ENCODE data around the gene PER2.

Gene PER2

GRCh38 chr2:238259061-238260020 is 29.1 kb downstream of the PER2 start:
- H3K9me3 ChIP-seq (ENCODE audit: control insufficient read depth, insufficient read depth, low read length): no peaks in the 10 kb centered on the region
- H3K4me1 ChIP-seq (ENCODE audit: insufficient read depth, low read length): no peaks in the 10 kb centered on the region
- no peak overlapping the region for H3K9ac ChIP-seq (ENCODE audit: low read depth, low read length)
- H3K36me3 ChIP-seq (ENCODE audit: insufficient read depth, low read length): peaks cover 10% of the 10 kb centered on the region; the same call in 1 of the 2 replicates

- peaks cover 10% of the 10 kb centered on the region; the same call in 1 of the 2 replicates for H3K36me3 ChIP-seq (ENCODE audit: insufficient read depth, low read length)
Observed at GRCh38 chr2:238257786-238258700, 30.4 kb downstream of the PER2 start.

GRCh38 chr2:238256594-238257104 is 31.8 kb downstream of the PER2 start:
- no peak overlapping the region for H3K9ac ChIP-seq (ENCODE audit: low read depth, low read length)
- peaks cover 10% of the 10 kb centered on the region; the same call in 1 of the 2 replicates for H3K36me3 ChIP-seq (ENCODE audit: insufficient read depth, low read length)
- H3K9me3 ChIP-seq (ENCODE audit: control insufficient read depth, insufficient read depth, low read length): no peaks in the 10 kb centered on the region
- no peaks in the 10 kb centered on the region for H3K4me1 ChIP-seq (ENCODE audit: insufficient read depth, low read length)

More at GRCh38 chr2:238257786-238258700, 30.4 kb downstream of the PER2 start:
- Histone ChIP-seq H3K9me3 (ENCODE audit: control insufficient read depth, insufficient read depth, low read length) (no peaks in the 10 kb centered on the region), H3K4me1 (ENCODE audit: insufficient read depth, low read length) (no peaks in the 10 kb centered on the region), H3K9ac (ENCODE audit: low read depth, low read length) (no peak overlapping the region)

- Histone ChIP-seq H3K36me3 (ENCODE audit: insufficient read depth, low read length) (peaks cover 10% of the 10 kb centered on the region; the same call in 1 of the 2 replicates), H3K9ac (ENCODE audit: low read depth, low read length) (no peak overlapping the region), H3K9me3 (ENCODE audit: control insufficient read depth, insufficient read depth, low read length) (no peaks in the 10 kb centered on the region), H3K4me1 (ENCODE audit: insufficient read depth, low read length) (no peaks in the 10 kb centered on the region)
Observed at GRCh38 chr2:238256111-238256510, 32.3 kb downstream of the PER2 start.

GRCh38 chr2:238255636-238256035 is 32.8 kb downstream of the PER2 start:
- no peaks in the 10 kb centered on the region for H3K9me3 ChIP-seq (ENCODE audit: control insufficient read depth, insufficient read depth, low read length)
- no peaks in the 10 kb centered on the region for H3K4me1 ChIP-seq (ENCODE audit: insufficient read depth, low read length)
- H3K9ac ChIP-seq (ENCODE audit: low read depth, low read length): no peak overlapping the region
- H3K36me3 ChIP-seq (ENCODE audit: insufficient read depth, low read length): peaks cover 10% of the 10 kb centered on the region; the same call in 1 of the 2 replicates

- H3K9me3 ChIP-seq (ENCODE audit: control insufficient read depth, insufficient read depth, low read length): no peaks in the 10 kb centered on the region
- no peak overlapping the region for H3K9ac ChIP-seq (ENCODE audit: low read depth, low read length)
- H3K4me1 ChIP-seq (ENCODE audit: insufficient read depth, low read length): no peaks in the 10 kb centered on the region
- H3K36me3 ChIP-seq (ENCODE audit: insufficient read depth, low read length): peaks cover 10% of the 10 kb centered on the region; the same call in 1 of the 2 replicates
Observed at GRCh38 chr2:238255151-238255551, 33.3 kb downstream of the PER2 start.

GRCh38 chr2:238254095-238254723 is 34.2 kb downstream of the PER2 start:
- no peaks in the 10 kb centered on the region for H3K9me3 ChIP-seq (ENCODE audit: control insufficient read depth, insufficient read depth, low read length)
- peaks cover 10% of the 10 kb centered on the region; the same call in 1 of the 2 replicates for H3K36me3 ChIP-seq (ENCODE audit: insufficient read depth, low read length)
- H3K4me1 ChIP-seq (ENCODE audit: insufficient read depth, low read length): no peaks in the 10 kb centered on the region
- no peak overlapping the region for H3K9ac ChIP-seq (ENCODE audit: low read depth, low read length)

GRCh38 chr2:238252766-238253630 is 35.4 kb downstream of the PER2 start:
- Histone ChIP-seq H3K9ac (ENCODE audit: low read depth, low read length) (no peak overlapping the region), H3K36me3 (ENCODE audit: insufficient read depth, low read length) (peaks cover 10% of the 10 kb centered on the region; the same call in 1 of the 2 replicates), H3K4me1 (ENCODE audit: insufficient read depth, low read length) (no peaks in the 10 kb centered on the region), H3K9me3 (ENCODE audit: control insufficient read depth, insufficient read depth, low read length) (no peaks in the 10 kb centered on the region)

GRCh38 chr2:238251986-238252385 is 36.4 kb downstream of the PER2 start:
- H3K9ac ChIP-seq (ENCODE audit: low read depth, low read length): no peak overlapping the region
- H3K9me3 ChIP-seq (ENCODE audit: control insufficient read depth, insufficient read depth, low read length): no peaks in the 10 kb centered on the region
- peaks cover 10% of the 10 kb centered on the region; the same call in 1 of the 2 replicates for H3K36me3 ChIP-seq (ENCODE audit: insufficient read depth, low read length)
- no peaks in the 10 kb centered on the region for H3K4me1 ChIP-seq (ENCODE audit: insufficient read depth, low read length)

- Histone ChIP-seq H3K9ac (ENCODE audit: low read depth, low read length) (no peak overlapping the region), H3K9me3 (ENCODE audit: control insufficient read depth, insufficient read depth, low read length) (no peaks in the 10 kb centered on the region), H3K36me3 (ENCODE audit: insufficient read depth, low read length) (peaks cover 10% of the 10 kb centered on the region; the same call in 1 of the 2 replicates), H3K4me1 (ENCODE audit: insufficient read depth, low read length) (no peaks in the 10 kb centered on the region)
Observed at GRCh38 chr2:238251331-238251730, 37.1 kb downstream of the PER2 start.

GRCh38 chr2:238250896-238251295 is 37.5 kb downstream of the PER2 start:
- no peaks in the 10 kb centered on the region for H3K4me1 ChIP-seq (ENCODE audit: insufficient read depth, low read length)
- peaks cover 6% of the 10 kb centered on the region; the same call in 1 of the 2 replicates for H3K36me3 ChIP-seq (ENCODE audit: insufficient read depth, low read length)
- no peak overlapping the region for H3K9ac ChIP-seq (ENCODE audit: low read depth, low read length)
- H3K9me3 ChIP-seq (ENCODE audit: control insufficient read depth, insufficient read depth, low read length): no peaks in the 10 kb centered on the region

- Histone ChIP-seq H3K4me1 (ENCODE audit: insufficient read depth, low read length) (no peaks in the 10 kb centered on the region), H3K9me3 (ENCODE audit: control insufficient read depth, insufficient read depth, low read length) (no peaks in the 10 kb centered on the region), H3K9ac (ENCODE audit: low read depth, low read length) (no peak overlapping the region), H3K36me3 (ENCODE audit: insufficient read depth, low read length) (peaks cover 8% of the 10 kb centered on the region; the same call in 1 of the 2 replicates)
Observed at GRCh38 chr2:238247841-238248453, 40.5 kb downstream of the PER2 start.
